Right cardiac atrium (tissue), 5 donors: ENCODE results near the gene PCYT2. TPM values are rescaled to one million over a fixed set of nuclear protein-coding genes. Genes with fewer than 3 reads are reported as not detected.

ENCODE experiments used
- ATAC-seq, 2 donors: fragments of 200-7000 bp; cut with Tn5 transposase; one replicate each; pipeline versions ENCODE4 v1.8.0 to v1.9.1; 2020; ENCODE audit warnings: moderate library complexity in 2 of 2, mild to moderate bottlenecking in 1 of 2
- DNase-seq, 3 donors: peaks; one replicate each; pipeline ENCODE4 v3.0.0-alpha.2; 2020
- H3K27ac ChIP-seq: one replicate; pipeline ENCODE4 v1.5.1; 2013; ENCODE audit warnings: mild to moderate bottlenecking, low read length, control low read depth, moderate library complexity
- H3K27me3 ChIP-seq: one replicate; pipeline ENCODE4 v1.6.1; 2013; ENCODE audit not compliant: control insufficient read depth, insufficient read depth
- H3K4me1 ChIP-seq: one replicate; pipeline ENCODE4 v1.6.1; 2013; ENCODE audit warnings: low read length; ENCODE audit not compliant: control insufficient read depth, insufficient read depth
- H3K4me3 ChIP-seq: one replicate; pipeline ENCODE4 v1.5.1; 2013; ENCODE audit warnings: low read length, control low read depth
- H3K9me3 ChIP-seq: one replicate; pipeline ENCODE4 v1.6.1; 2013; ENCODE audit warnings: low read length; ENCODE audit not compliant: control insufficient read depth
- WGBS: extraction: QIAGEN DNeasy Blood & Tissue Kit; methylation state at CpG from one replicate; pipeline ENCODE4 v1.1.7; 2013; 5-methylcytosine and 5-hydroxymethylcytosine counted together
- intact Hi-C, 4 donors: fragments of 100-400 bp; cut with DNase I; formaldehyde crosslinking; loops; one replicate each; pipeline versions ENCODE4 v1.11.0 to v1.14.0; 2022 to 2023
- polyA plus RNA-seq: library from polyadenylated mRNA; stranded (reverse); fragments of 200-250 nt; gene quantifications from one replicate; pipeline ENCODE4 v1.2.3, GENCODE V29; 2013
- total RNA-seq, 4 donors: library from RNA; stranded (reverse); fragmentation: NEBNext Ultra II Directional; extraction: Animal tissue kit (Norgen Biotek cat#: 25700); gene quantifications; one replicate each; pipeline ENCODE4 v1.2.1, GENCODE V29; 2021
- donor health status: healthy with polysubstance abuse.
- donor health status: DM: no; HTN: yes; CAD: no.
- donor health status: DM: no; HTN: no; CAD: no.
- donor health status: DM: no; HTN: yes; CAD: no; lungs with severe emphysema.
- donor health status: DM: yes; HTN: yes; CAD: no.

Gene PCYT2
- total and polyA plus RNA-seq, 5 donors = 16.7 to 28.5 (median 18.7) TPM

- Histone ChIP-seq H3K4me1 (no peaks in the 10 kb centered on the region), H3K27ac (no peak overlapping the region), H3K27me3 (no peaks in the 10 kb centered on the region), H3K9me3 (no peaks in the 10 kb centered on the region), H3K4me3 (no peak overlapping the region)
- ATAC-seq (no peak), DNase-seq (peak in 1 of 3 donors; percentile 24)
- 88% methylated on average over 9 of the region's 9 CpGs for WGBS
- intact Hi-C loops = no loop called here
Measured at GRCh38 chr17:81889602-81890001, 21.6 kb downstream of the PCYT2 start.

DNA sequence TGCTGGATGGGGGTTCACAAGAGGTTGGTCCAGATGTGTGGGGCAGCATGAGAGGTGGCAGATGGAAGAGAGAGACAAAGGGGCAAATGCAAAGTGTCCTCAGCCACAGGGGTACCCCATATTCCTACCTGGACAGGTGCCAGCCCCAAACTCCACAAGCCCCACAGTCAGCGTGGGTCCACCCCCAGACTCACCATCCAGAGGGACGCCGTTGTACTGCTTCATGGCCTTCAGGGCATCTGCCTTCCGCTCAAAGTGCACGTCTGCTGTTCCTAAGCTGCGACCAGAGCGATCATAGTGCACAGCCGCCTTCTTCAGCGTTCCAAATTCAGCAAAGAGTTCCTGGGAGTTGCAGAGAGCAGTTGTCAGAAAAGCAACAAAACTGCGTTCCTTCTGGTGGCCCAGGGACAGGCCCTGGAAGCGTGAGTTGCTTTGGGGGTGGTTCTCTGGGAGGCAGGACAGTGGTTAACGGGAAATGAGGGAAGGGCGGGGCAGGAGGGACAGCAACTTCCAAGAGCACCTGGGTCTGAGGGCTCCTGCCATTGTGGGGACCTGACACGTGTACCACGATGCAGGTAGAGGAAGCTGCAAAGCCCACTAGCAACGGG is 22.1 kb downstream of the PCYT2 start:
- no peak overlapping the region for H3K27ac ChIP-seq
- ATAC-seq (no peak), DNase-seq (peak in 1 of 3 donors; percentile 20)

DNA sequence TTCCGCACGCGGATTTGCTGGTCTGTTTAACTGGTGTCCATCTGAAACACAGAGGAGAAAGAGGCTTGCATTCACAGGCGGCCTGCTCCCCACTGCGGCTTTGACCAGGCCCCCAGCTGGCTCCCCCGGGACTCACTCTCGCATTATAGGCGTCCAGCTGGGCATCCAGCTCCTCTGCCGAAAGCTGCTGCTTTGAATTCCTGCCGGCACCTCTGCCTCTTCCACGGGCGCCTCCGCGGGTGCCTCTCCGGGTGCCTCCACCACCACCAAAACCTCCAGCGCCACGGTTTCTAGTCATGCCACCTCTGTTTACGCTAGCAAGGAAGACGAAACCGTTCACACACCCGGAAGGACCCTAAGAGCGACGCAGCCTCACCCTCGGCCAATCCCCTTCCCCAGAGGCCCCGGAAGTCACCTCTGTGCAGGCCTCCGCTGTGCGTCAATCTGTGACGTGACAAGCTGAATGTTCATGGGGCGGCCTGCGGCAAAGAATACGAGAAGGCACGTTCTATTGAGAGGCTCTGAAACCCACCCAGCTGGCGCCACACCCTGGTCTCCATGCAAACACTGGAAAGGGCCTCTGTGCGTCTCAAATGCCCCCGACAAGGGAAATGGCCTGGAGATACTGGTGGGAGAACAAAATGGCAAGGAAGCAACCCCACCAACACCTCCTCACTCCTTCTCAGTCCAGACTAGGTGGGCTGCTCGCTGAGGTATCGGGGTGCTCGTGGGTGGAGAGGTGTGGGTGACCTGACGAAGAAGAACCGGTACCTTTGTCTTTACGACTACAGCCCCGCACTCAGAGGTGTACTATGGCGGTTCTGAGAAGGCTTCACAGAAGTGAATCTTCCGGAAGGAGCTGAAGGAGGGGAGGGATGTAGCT is 22.9 kb downstream of the PCYT2 start:
- no peaks in the 10 kb centered on the region for H3K4me1 ChIP-seq
- intact Hi-C loops = no loop called here
- H3K27me3 ChIP-seq = no peaks in the 10 kb centered on the region
- ATAC-seq (no peak), DNase-seq (peak in 1 of 3 donors; percentile 42)
- no peak overlapping the region for H3K27ac ChIP-seq
- no peak overlapping the region for H3K4me3 ChIP-seq
- H3K9me3 ChIP-seq = no peaks in the 10 kb centered on the region
- 93% methylated on average over 44 of the region's 44 CpGs for WGBS

More for the DNA sequence above, 22.1 kb downstream of the PCYT2 start:
- Histone ChIP-seq H3K4me1 (no peaks in the 10 kb centered on the region), H3K9me3 (no peaks in the 10 kb centered on the region), H3K27me3 (no peaks in the 10 kb centered on the region), H3K4me3 (no peak overlapping the region)
- WGBS = 91% methylated on average over 16 of the region's 16 CpGs
- intact Hi-C loops = no loop called here

DNA sequence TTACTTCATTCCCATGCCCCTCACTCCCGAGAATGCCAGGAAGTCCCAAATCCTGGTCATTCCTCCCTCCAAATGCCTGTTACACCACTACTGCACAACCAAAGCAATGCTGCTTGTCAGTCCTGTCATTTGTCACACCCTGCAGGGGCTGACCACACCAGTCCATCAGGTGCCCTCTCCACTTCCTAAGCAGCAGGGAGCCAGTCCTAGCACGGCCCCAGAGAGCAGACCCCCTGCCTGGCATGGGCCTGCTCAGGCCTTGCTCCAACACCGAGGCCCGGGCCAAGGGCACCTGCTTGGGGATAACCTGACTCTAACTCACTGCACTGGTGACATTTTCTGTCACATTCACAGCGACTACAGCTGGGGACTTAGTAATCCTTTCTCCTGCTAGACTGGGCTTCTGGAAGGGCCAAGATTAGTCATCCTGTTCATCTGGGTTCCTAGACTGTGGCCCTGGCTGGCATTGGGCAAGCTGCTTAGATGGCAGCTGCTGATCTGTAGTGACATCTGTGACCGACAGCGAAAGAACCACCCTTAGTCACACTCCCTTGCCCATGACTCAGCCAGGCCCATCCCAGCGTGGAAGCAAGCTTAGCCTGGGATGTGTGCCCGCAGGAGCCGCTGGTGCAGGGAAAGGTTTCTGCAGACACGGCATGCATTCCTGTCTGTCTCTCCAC is 25.2 kb downstream of the PCYT2 start:
- DNase-seq (no peak), ATAC-seq (no peak)
- intact Hi-C loops = no loop called here
- Histone ChIP-seq H3K27me3 (no peaks in the 10 kb centered on the region), H3K4me3 (no peak overlapping the region), H3K27ac (no peak overlapping the region), H3K9me3 (no peaks in the 10 kb centered on the region), H3K4me1 (no peaks in the 10 kb centered on the region)
- 88% methylated on average over 11 of the region's 11 CpGs for WGBS

GRCh38 chr17:81885454-81885853 is 25.7 kb downstream of the PCYT2 start:
- Histone ChIP-seq H3K27ac (no peak overlapping the region), H3K9me3 (no peaks in the 10 kb centered on the region), H3K4me1 (no peaks in the 10 kb centered on the region), H3K4me3 (no peak overlapping the region), H3K27me3 (no peaks in the 10 kb centered on the region)
- ATAC-seq (no peak), DNase-seq (no peak)
- intact Hi-C loops = no loop called here
- WGBS = 66% methylated on average over 10 of the region's 10 CpGs

DNA sequence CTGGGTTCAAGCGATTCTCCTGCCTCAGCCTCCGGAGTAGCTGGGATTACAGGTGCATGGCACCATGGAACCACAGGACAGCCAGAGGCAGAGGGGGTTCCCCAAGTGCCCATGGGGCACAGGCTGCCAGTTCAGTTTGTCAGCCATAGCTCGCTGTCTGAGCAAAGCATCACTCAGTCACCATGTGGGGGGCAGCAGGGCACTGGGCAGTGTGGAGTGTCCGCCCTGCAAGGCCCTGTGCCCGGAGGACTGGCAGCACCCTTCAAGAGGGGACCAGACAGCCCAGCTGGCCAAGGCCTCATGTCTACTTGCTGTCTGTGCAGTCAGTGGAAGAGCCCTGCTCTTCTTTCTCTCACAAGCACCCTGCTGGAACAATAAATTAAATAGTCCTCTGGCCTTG is 26.2 kb downstream of the PCYT2 start:
- 94% methylated on average over 5 of the region's 5 CpGs for WGBS

GRCh38 chr17:81884520-81884919 is 26.7 kb downstream of the PCYT2 start:
- no peak overlapping the region for H3K27ac ChIP-seq

More for the DNA sequence above, 26.2 kb downstream of the PCYT2 start:
- Histone ChIP-seq H3K27me3 (no peaks in the 10 kb centered on the region), H3K4me1 (no peaks in the 10 kb centered on the region), H3K4me3 (no peak overlapping the region), H3K27ac (no peak overlapping the region), H3K9me3 (no peaks in the 10 kb centered on the region)
- intact Hi-C loops = no loop called here
- DNase-seq (no peak), ATAC-seq (peak in 1 of 2 donors; percentile 10)

DNA sequence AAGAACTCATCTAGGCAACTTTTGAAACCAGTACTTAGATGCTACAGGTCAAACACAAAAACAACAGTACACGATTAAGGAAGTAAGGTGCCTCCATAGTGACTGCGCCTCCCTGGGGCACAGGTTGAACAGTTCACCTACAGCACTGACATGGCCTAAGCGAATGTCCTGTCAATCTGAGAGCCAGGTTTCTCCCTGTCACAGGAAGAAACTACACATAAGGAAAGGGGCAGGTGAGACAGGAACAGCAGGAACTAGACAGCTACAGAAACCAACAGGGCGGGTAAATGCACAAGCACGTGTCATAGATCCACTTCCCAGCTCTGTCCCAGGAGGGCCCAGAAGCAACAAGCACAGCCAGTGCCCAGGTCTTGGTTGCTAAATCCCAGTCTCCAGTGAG is 32.1 kb downstream of the PCYT2 start:
- Histone ChIP-seq H3K4me1 (no peaks in the 10 kb centered on the region), H3K27ac (no peak overlapping the region)
- WGBS = 89% methylated on average over 5 of the region's 5 CpGs

More at GRCh38 chr17:81884520-81884919, 26.7 kb downstream of the PCYT2 start:
- 44% methylated on average over 11 of the region's 11 CpGs for WGBS
- no peak overlapping the region for H3K4me3 ChIP-seq
- no peaks in the 10 kb centered on the region for H3K27me3 ChIP-seq
- ATAC-seq = peak; percentile 28 to 40
- peak in 1 of 3 donors; percentile 52 for DNase-seq
- intact Hi-C loops = no loop called here
- no peaks in the 10 kb centered on the region for H3K9me3 ChIP-seq
- no peaks in the 10 kb centered on the region for H3K4me1 ChIP-seq

GRCh38 chr17:81878294-81878693 is 32.9 kb downstream of the PCYT2 start:
- no peaks in the 10 kb centered on the region for H3K4me1 ChIP-seq
- no peaks in the 10 kb centered on the region for H3K27me3 ChIP-seq
- no peak overlapping the region for H3K4me3 ChIP-seq
- WGBS = 94% methylated on average over 3 of the region's 3 CpGs
- H3K27ac ChIP-seq = no peak overlapping the region
- intact Hi-C loops = no loop called here
- ATAC-seq (no peak), DNase-seq (no peak)
- no peaks in the 10 kb centered on the region for H3K9me3 ChIP-seq

More for the DNA sequence above, 32.1 kb downstream of the PCYT2 start:
- DNase-seq (no peak), ATAC-seq (no peak)
- Histone ChIP-seq H3K9me3 (no peaks in the 10 kb centered on the region), H3K27me3 (no peaks in the 10 kb centered on the region), H3K4me3 (no peak overlapping the region)
- intact Hi-C loops = no loop called here

- ATAC-seq = no peak
- WGBS = 95% methylated on average over 5 of the region's 5 CpGs
- Histone ChIP-seq H3K27ac (no peak overlapping the region), H3K9me3 (no peaks in the 10 kb centered on the region), H3K4me3 (no peak overlapping the region), H3K27me3 (no peaks in the 10 kb centered on the region), H3K4me1 (no peaks in the 10 kb centered on the region)
- DNase-seq = no peak
- intact Hi-C loops = no loop called here
Measured at GRCh38 chr17:81877569-81877968, 33.6 kb downstream of the PCYT2 start.
